BJ (cell line): Measurements from ENCODE around the gene ITGB6. TPM values are rescaled to one million over a fixed set of nuclear protein-coding genes. Genes with fewer than 3 reads are reported as not detected.

Source experiments
- CTCF ChIA-PET: fragments of 350-600 bp; formaldehyde crosslinking; extraction: SDS; loops from one replicate; lab custom pipeline; 2021; ENCODE audit warnings: antibody characterized with exemption, inconsistent platforms; lab: Yijun Ruan, JAX
- POLR2A ChIA-PET: fragments of 300-600 bp; sonication (Branson Sonifier 250); formaldehyde crosslinking; extraction: SDS; loops from one replicate; lab custom pipeline; 2021; ENCODE audit warnings: antibody characterized with exemption; lab: Charles Lee
- DNase-seq: peaks from one replicate; pipeline ENCODE4 v3.0.0-alpha.2; 2011; ENCODE audit warnings: low read depth
- H3K27me3 ChIP-seq: 2 replicates; pipeline ENCODE4 v1.6.0; 2011; ENCODE audit warnings: low read length; ENCODE audit not compliant: control insufficient read depth, insufficient read depth
- H3K36me3 ChIP-seq: 2 replicates; pipeline ENCODE4 v1.5.1; 2011; ENCODE audit warnings: low read length; ENCODE audit not compliant: control insufficient read depth, insufficient read depth
- H3K4me3 ChIP-seq: 2 replicates; pipeline ENCODE4 v1.5.1; 2011; ENCODE audit warnings: low read depth, mild to moderate bottlenecking, control low read depth, low read length
- CTCF ChIP-seq: IDR thresholded peaks from 2 replicates; pipeline ENCODE4 v1.5.1; 2011; ENCODE audit warnings: low read depth, mild to moderate bottlenecking, control low read depth, inconsistent platforms, low read length, moderate library complexity; ENCODE audit not compliant: insufficient read depth
- polyA plus RNA-seq: library from polyadenylated mRNA; depleted of rRNA; stranded (reverse); fragments of >200 nt; gene quantifications from 2 replicates; pipeline ENCODE4 v1.2.3, GENCODE V29; 2011

Gene ITGB6
- polyA plus RNA-seq, 1 experiment: 0.01 TPM

- POLR2A ChIA-PET: no interaction called here
- TF ChIP-seq CTCF: 0 out of 2 replicates have a peak, but pooled peaks have one; percentile 19
- H3K36me3 ChIP-seq: no peaks in the 10 kb centered on the region
- no peak overlapping the region for H3K4me3 ChIP-seq
- DNase-seq: no peak
- CTCF ChIA-PET: interaction anchor here (1.2 to 1.3 kb wide), 2 partner anchors 13 to 102 kb away, joined by 3 to 5 read pairs; no protein-coding TSS in a partner anchor
- H3K27me3 ChIP-seq: no peaks in the 10 kb centered on the region
Observed at GRCh38 chr2:160085662-160086061, 114.4 kb downstream of the ITGB6 start.

GRCh38 chr2:160077912-160078810 lies 121.9 kb downstream of the ITGB6 start:
- H3K36me3 ChIP-seq: no peaks in the 10 kb centered on the region
- TF ChIP-seq CTCF: no peak
- POLR2A ChIA-PET: no interaction called here
- CTCF ChIA-PET: interaction anchor here (0.5 to 1.6 kb wide), 4 partner anchors 11 to 457 kb away, joined by 3 to 5 read pairs (median 4); no protein-coding TSS in a partner anchor
- no peak overlapping the region for H3K4me3 ChIP-seq
- 0 out of 2 replicates have a peak, but pooled peaks cover 1% of the 10 kb centered on the region for H3K27me3 ChIP-seq
- no peak for DNase-seq

GRCh38 chr2:160076914-160077313 lies 123.2 kb downstream of the ITGB6 start:
- H3K27me3 ChIP-seq: peaks cover 4% of the 10 kb centered on the region; the same call in 1 of the 2 replicates
- CTCF ChIA-PET: interaction anchor here (0.6 to 1.6 kb wide), 5 partner anchors 15 to 893 kb away, joined by 3 to 4 read pairs (median 3); partner anchors contain the start of gene PLA2R1
- no peaks in the 10 kb centered on the region for H3K36me3 ChIP-seq
- no peak for DNase-seq
- no peak overlapping the region for H3K4me3 ChIP-seq
- POLR2A ChIA-PET: no interaction called here
- no peak for TF ChIP-seq CTCF

GRCh38 chr2:160076241-160076640 lies 123.8 kb downstream of the ITGB6 start:
- H3K27me3 ChIP-seq: peaks cover 4% of the 10 kb centered on the region; the same call in 1 of the 2 replicates
- ChIA-PET CTCF (interaction anchor here (0.6 to 1.6 kb wide), 6 partner anchors 8 to 987 kb away, joined by 3 to 6 read pairs (median 3); partner anchors contain the start of gene PLA2R1), POLR2A (no interaction called here)
- DNase-seq: no peak
- H3K4me3 ChIP-seq: no peak overlapping the region
- no peak for TF ChIP-seq CTCF
- no peaks in the 10 kb centered on the region for H3K36me3 ChIP-seq

- peak; percentile 95 for DNase-seq
- ChIA-PET POLR2A (no interaction called here), CTCF (interaction anchor here (1.1 to 1.4 kb wide), 4 partner anchors 9 to 988 kb away, joined by 3 to 6 read pairs (median 4); no protein-coding TSS in a partner anchor)
- no peak for TF ChIP-seq CTCF
- Histone ChIP-seq H3K27me3 (peaks cover 4% of the 10 kb centered on the region; the same call in 1 of the 2 replicates), H3K4me3 (no peak overlapping the region), H3K36me3 (no peaks in the 10 kb centered on the region)
Observed at GRCh38 chr2:160075171-160075570, 124.9 kb downstream of the ITGB6 start.
